RWPE1 (cell line): ENCODE measurements around the gene CDH12.

Experiments used
- CTCF ChIA-PET: fragments of 350-600 bp; sonication (Branson Sonifier 250); formaldehyde crosslinking; extraction: SDS; loops from one replicate; lab custom pipeline; 2021; lab: Yijun Ruan, JAX
- POLR2A ChIA-PET: fragments of 400-600 bp; formaldehyde crosslinking; extraction: SDS; loops from one replicate; lab custom pipeline; 2020; ENCODE audit warnings: antibody characterized with exemption; ENCODE audit not compliant: low non-redundant PET; lab: Yijun Ruan, JAX
- DNase-seq: peaks from one replicate; pipeline ENCODE4 v3.0.0; 2012; ENCODE audit warnings: low spot score
- H3K27ac ChIP-seq: fragments of 450-650 bp; 2 replicates; pipeline ENCODE4 v1.5.1; 2017
- CTCF ChIP-seq: fragments of 450-650 bp; conservative IDR thresholded peaks from 2 replicates; pipeline ENCODE4 v1.5.1; 2017; ENCODE audit warnings: low read depth, mild to moderate bottlenecking

The CDH12 gene

GRCh38 chr5:22754155-22754554, 99.0 kb downstream of the CDH12 start:
- no peak for DNase-seq
- ChIA-PET CTCF (no interaction called here), POLR2A (no interaction called here)
- TF ChIP-seq CTCF: no peak
- no peak overlapping the region for H3K27ac ChIP-seq

- DNase-seq: no peak
- POLR2A ChIA-PET: no interaction called here
- CTCF ChIA-PET: no interaction called here
- no peak overlapping the region for H3K27ac ChIP-seq
- TF ChIP-seq CTCF: no peak
Observed at GRCh38 chr5:22751536-22751935, 101.6 kb downstream of the CDH12 start.

- no peak for TF ChIP-seq CTCF
- POLR2A ChIA-PET: no interaction called here
- CTCF ChIA-PET: no interaction called here
- no peak for DNase-seq
- H3K27ac ChIP-seq: no peak overlapping the region
Observed at GRCh38 chr5:22736443-22737003, 116.6 kb downstream of the CDH12 start.

DNA sequence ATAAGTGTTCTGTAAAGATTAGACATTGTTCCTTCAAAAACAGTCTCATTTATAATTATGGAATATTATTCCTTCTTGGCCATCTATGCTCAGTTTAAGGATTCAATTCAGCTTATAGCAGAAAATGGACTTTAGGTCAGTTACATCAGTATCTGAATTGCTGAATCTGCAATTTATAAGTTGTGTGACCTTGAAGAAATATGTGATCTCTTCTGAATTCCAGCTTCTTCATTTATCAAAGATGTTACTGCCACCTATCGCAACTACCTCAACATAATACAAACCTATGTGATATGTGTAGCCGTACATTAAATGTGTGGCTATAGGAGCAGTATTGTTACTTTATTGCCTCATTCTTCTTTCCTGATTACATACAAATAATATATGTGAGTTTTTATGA, 118.2 kb downstream of the CDH12 start:
- ChIA-PET CTCF (interaction anchor here (0.7 kb wide), 1 partner anchor 447 kb away, joined by 3 read pairs; no protein-coding TSS in a partner anchor), POLR2A (no interaction called here)
- no peak for DNase-seq
- H3K27ac ChIP-seq: no peak overlapping the region
- TF ChIP-seq CTCF: no peak

DNA sequence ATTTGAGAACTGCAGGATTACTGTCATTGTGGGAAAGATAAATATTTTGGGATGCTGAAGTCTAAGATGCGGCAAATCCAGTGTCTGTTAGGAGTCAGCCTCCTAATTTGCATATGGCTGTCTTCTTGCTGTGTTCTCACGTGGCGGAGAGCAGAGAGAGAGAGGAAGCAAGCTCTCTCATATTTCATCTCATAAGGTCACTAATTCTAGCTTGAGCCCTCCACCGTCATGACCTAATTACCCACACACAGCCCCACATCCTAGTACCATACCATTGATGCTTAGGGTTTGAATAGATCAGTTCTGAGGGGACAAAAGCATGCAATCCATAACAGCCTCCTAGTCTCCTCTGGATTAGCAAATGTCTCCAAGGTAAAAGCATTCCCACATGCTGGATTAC, 124.5 kb downstream of the CDH12 start:
- H3K27ac ChIP-seq: no peak overlapping the region
- TF ChIP-seq CTCF: no peak
- no peak for DNase-seq
- CTCF ChIA-PET: no interaction called here
- POLR2A ChIA-PET: no interaction called here

DNA sequence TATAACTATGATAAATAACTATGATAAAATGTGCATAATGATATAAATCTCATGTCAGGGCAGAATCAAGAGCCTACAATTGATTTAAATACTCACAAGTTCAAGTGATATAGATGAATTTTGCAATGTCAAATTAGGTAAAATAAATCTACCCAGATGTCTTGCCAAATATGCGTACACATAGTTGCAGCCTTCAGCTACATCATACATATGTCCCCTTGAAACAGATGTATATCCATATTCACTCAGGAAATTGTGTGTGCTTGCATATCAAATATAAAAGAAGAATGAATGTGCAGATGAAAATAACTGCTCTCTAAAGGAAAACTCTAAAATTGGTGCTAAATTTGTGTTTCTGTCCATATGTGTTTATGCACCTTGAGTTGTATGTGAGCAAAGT, 130.7 kb downstream of the CDH12 start:
- DNase-seq: no peak
- CTCF ChIA-PET: no interaction called here
- POLR2A ChIA-PET: no interaction called here
- TF ChIP-seq CTCF: no peak
- no peak overlapping the region for H3K27ac ChIP-seq
